H1 (cell line): Measurements from ENCODE around the gene AGT. TPM values are rescaled to one million over a fixed set of nuclear protein-coding genes. Genes with fewer than 3 reads are reported as not detected.

Experiments used
- CTBP2 ChIP-seq: IDR thresholded peaks from 2 replicates; pipeline ENCODE4 v1.7.0; 2011; ENCODE audit warnings: borderline replicate concordance, mild to moderate bottlenecking, moderate library complexity, mixed read lengths, low read length; ENCODE audit not compliant: insufficient read depth, insufficient read length
- EZH2 ChIP-seq: fragments of 200-600 bp; sonication (generic); IDR thresholded peaks from 2 replicates; pipeline ENCODE4 v1.7.1; 2012; ENCODE audit warnings: low read depth, mild to moderate bottlenecking, moderate library complexity, low read length, inconsistent platforms; ENCODE audit not compliant: severe bottlenecking
- YY1 ChIP-seq: IDR thresholded peaks from 2 replicates; pipeline ENCODE4 v1.6.1; 2011; ENCODE audit warnings: low read depth, mild to moderate bottlenecking, low read length
- polyA plus RNA-seq, 7 experiments: library from polyadenylated mRNA; depleted of rRNA in 3 of 7; stranded (reverse) in 5 of 7; unstranded in 2 of 7; fragments of >200 nt in 5 of 7; fragments of 200-250 nt in 2 of 7; gene quantifications; 1 replicate in 5 of 7; 2 replicates in 1 of 7; 4 replicates in 1 of 7; pipeline versions ENCODE4 v1.2.1 to v1.2.3, GENCODE V29; 2011 to 2013; ENCODE audit warnings: missing spikeins in 2 of 7, mixed read lengths in 2 of 7
- total RNA-seq: library from RNA; stranded (reverse); fragmentation: NEBNext Ultra II Directional; extraction: Animal tissue kit (Norgen Biotek cat#: 25700); gene quantifications from 2 replicates; pipeline ENCODE4 v1.2.1, GENCODE V29; 2021
- TF ChIP-seq, protein P1 (sequence below): fragments of 300-600 bp; sonication (generic); IDR thresholded peaks from 2 replicates; pipeline ENCODE4 v1.7.1; 2012; ENCODE audit warnings: low read length, moderate library complexity, mild to moderate bottlenecking, inconsistent platforms; ENCODE audit not compliant: insufficient replicate concordance

The AGT gene
- total and polyA plus RNA-seq, 2 of the 8 experiments (the other 6 are each of a cell fraction or from before 2014, with no cell fraction given): 0.20 TPM; not detected in 1

DNA sequence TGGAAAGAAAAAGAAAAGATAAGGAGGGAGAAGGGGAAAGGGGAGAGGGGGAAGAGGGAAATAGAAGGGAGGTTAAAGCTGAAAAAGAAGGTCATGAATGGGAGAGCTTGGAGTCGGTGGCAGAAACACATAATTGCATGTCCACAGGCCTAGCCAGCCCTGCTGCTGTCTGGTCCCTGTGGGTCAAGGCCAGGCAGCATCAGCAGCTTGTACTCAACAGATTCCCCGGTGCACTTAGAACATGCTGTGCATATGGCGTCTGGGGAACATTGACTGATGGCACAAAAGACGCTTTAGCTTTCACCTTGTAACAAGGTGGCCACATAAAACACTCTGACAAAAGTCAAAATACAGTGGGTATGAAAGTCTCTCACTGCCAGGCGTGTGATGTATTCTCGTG is 45.7 kb downstream of the AGT start (continued):
- TF ChIP-seq, protein P1, sequence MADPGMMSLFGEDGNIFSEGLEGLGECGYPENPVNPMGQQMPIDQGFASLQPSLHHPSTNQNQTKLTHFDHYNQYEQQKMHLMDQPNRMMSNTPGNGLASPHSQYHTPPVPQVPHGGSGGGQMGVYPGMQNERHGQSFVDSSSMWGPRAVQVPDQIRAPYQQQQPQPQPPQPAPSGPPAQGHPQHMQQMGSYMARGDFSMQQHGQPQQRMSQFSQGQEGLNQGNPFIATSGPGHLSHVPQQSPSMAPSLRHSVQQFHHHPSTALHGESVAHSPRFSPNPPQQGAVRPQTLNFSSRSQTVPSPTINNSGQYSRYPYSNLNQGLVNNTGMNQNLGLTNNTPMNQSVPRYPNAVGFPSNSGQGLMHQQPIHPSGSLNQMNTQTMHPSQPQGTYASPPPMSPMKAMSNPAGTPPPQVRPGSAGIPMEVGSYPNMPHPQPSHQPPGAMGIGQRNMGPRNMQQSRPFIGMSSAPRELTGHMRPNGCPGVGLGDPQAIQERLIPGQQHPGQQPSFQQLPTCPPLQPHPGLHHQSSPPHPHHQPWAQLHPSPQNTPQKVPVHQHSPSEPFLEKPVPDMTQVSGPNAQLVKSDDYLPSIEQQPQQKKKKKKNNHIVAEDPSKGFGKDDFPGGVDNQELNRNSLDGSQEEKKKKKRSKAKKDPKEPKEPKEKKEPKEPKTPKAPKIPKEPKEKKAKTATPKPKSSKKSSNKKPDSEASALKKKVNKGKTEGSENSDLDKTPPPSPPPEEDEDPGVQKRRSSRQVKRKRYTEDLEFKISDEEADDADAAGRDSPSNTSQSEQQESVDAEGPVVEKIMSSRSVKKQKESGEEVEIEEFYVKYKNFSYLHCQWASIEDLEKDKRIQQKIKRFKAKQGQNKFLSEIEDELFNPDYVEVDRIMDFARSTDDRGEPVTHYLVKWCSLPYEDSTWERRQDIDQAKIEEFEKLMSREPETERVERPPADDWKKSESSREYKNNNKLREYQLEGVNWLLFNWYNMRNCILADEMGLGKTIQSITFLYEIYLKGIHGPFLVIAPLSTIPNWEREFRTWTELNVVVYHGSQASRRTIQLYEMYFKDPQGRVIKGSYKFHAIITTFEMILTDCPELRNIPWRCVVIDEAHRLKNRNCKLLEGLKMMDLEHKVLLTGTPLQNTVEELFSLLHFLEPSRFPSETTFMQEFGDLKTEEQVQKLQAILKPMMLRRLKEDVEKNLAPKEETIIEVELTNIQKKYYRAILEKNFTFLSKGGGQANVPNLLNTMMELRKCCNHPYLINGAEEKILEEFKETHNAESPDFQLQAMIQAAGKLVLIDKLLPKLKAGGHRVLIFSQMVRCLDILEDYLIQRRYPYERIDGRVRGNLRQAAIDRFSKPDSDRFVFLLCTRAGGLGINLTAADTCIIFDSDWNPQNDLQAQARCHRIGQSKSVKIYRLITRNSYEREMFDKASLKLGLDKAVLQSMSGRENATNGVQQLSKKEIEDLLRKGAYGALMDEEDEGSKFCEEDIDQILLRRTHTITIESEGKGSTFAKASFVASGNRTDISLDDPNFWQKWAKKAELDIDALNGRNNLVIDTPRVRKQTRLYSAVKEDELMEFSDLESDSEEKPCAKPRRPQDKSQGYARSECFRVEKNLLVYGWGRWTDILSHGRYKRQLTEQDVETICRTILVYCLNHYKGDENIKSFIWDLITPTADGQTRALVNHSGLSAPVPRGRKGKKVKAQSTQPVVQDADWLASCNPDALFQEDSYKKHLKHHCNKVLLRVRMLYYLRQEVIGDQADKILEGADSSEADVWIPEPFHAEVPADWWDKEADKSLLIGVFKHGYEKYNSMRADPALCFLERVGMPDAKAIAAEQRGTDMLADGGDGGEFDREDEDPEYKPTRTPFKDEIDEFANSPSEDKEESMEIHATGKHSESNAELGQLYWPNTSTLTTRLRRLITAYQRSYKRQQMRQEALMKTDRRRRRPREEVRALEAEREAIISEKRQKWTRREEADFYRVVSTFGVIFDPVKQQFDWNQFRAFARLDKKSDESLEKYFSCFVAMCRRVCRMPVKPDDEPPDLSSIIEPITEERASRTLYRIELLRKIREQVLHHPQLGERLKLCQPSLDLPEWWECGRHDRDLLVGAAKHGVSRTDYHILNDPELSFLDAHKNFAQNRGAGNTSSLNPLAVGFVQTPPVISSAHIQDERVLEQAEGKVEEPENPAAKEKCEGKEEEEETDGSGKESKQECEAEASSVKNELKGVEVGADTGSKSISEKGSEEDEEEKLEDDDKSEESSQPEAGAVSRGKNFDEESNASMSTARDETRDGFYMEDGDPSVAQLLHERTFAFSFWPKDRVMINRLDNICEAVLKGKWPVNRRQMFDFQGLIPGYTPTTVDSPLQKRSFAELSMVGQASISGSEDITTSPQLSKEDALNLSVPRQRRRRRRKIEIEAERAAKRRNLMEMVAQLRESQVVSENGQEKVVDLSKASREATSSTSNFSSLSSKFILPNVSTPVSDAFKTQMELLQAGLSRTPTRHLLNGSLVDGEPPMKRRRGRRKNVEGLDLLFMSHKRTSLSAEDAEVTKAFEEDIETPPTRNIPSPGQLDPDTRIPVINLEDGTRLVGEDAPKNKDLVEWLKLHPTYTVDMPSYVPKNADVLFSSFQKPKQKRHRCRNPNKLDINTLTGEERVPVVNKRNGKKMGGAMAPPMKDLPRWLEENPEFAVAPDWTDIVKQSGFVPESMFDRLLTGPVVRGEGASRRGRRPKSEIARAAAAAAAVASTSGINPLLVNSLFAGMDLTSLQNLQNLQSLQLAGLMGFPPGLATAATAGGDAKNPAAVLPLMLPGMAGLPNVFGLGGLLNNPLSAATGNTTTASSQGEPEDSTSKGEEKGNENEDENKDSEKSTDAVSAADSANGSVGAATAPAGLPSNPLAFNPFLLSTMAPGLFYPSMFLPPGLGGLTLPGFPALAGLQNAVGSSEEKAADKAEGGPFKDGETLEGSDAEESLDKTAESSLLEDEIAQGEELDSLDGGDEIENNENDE: no peak
- no peak for TF ChIP-seq CTBP2
- TF ChIP-seq EZH2: no peak
- no peak for TF ChIP-seq YY1
